Measurements from ENCODE around the gene MYH10. TPM values are rescaled to one million over a fixed set of nuclear protein-coding genes. Genes with fewer than 3 reads are reported as not detected.

Gene MYH10
- total RNA-seq, result 100 to 1,000 TPM; 111 to 121 TPM
- polyA plus RNA-seq (ENCODE audit: insufficient read length in 2 of 2), result 100 to 1,000 TPM in 1 of 2 donors, 10 to 100 TPM in 1; 86.0 to 101 TPM
- long read RNA-seq, donor 1, full-length matches to known transcripts, result 1 of 9 reads
- long read RNA-seq, donor 1, partial matches to known transcripts, result 8 of 9 reads
- long read RNA-seq, donor 1, other reads (novel, unspliced or antisense), result 0 of 9 reads
- long read RNA-seq, donor 2, result 0 reads
- long read RNA-seq, donor 3, result 0 reads
- long read RNA-seq, donor 4, partial matches to known transcripts, result 5 of 6 reads
- long read RNA-seq, donor 4, other reads (novel, unspliced or antisense), result 0 of 6 reads

DNA sequence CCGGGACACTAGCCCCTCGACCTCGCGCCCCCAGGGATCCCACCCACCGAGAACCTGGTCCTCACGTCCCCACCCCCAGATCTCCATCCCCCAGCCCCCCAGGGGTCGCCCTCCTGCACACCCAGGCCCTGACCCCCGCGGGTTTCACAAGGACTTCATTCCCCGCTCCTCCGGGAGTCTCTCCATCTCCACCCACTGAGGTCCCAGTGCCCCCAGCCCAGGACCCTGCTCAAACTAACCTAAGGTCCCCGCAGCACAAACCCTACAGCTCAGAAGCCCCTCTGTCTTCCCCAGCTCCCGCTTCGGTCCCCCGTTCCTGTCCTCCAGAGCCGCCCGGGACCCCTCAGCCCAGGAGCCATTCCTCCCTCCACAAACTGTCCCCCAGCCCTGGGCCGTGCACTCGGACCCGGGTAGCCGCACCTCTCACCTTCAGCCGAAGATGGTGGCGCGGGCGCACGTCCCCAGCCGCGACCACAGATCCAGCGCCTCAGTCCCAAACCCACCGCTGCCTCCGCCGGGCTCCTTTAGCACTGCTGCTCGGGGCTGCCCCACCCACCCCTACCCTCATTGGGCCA lies at the start of gene MYH10:
Gene MYH10 (minus strand): TSS at position 499 of the 575 bp plus-strand sequence. CDS start 7,479 bp downstream, outside the sequence.
- 0% methylated on average over 28 of the region's 33 CpGs for WGBS (ENCODE audit: insufficient coverage)
- H3K4me1 ChIP-seq (ENCODE audit: control insufficient read depth, insufficient read depth, low read length), result peaks cover 4% of the 10 kb centered on the region
- H3K36me3 ChIP-seq (ENCODE audit: control insufficient read depth, insufficient read depth, low read length), result no peaks in the 10 kb centered on the region
- peak within 1 kb of the TSS; percentile 92 for H3K4me3 ChIP-seq (ENCODE audit: low read depth, low read length)
- H3K27ac ChIP-seq (ENCODE audit: low read depth, low read length), result peak within 1 kb of the TSS; percentile 94
- H3K9me3 ChIP-seq (ENCODE audit: control insufficient read depth, insufficient read depth, low read length), result no peaks in the 10 kb centered on the region
- no peaks in the 10 kb centered on the region for H3K27me3 ChIP-seq (ENCODE audit: control insufficient read depth, insufficient read depth, low read length)
- no peak for DNase-seq (ENCODE audit: low read depth in 4 of 6, low spot score in 6 of 6)

- Histone ChIP-seq H3K4me1 (ENCODE audit: control insufficient read depth, insufficient read depth, low read length) (peaks cover 3% of the 10 kb centered on the region), H3K27me3 (ENCODE audit: control insufficient read depth, insufficient read depth, low read length) (no peaks in the 10 kb centered on the region), H3K27ac (ENCODE audit: low read depth, low read length) (no peak overlapping the region), H3K4me3 (ENCODE audit: low read depth, low read length) (no peak overlapping the region), H3K9me3 (ENCODE audit: control insufficient read depth, insufficient read depth, low read length) (peaks cover 2% of the 10 kb centered on the region), H3K36me3 (ENCODE audit: control insufficient read depth, insufficient read depth, low read length) (no peaks in the 10 kb centered on the region)
- 91% methylated on average over 2 of the region's 3 CpGs for WGBS (ENCODE audit: insufficient coverage)
- DNase-seq (ENCODE audit: low read depth in 4 of 6, low spot score in 6 of 6), result no peak
Observed at GRCh38 chr17:8679126-8679525, 48.6 kb upstream of the MYH10 start.

GRCh38 chr17:8675306-8675705 lies 44.8 kb upstream of the MYH10 start:
- H3K4me1 ChIP-seq (ENCODE audit: control insufficient read depth, insufficient read depth, low read length), result peaks cover 3% of the 10 kb centered on the region
- H3K27me3 ChIP-seq (ENCODE audit: control insufficient read depth, insufficient read depth, low read length), result no peaks in the 10 kb centered on the region
- no peak overlapping the region for H3K4me3 ChIP-seq (ENCODE audit: low read depth, low read length)
- WGBS (ENCODE audit: insufficient coverage), result 51% methylated on average over 2 of the region's 8 CpGs
- no peaks in the 10 kb centered on the region for H3K36me3 ChIP-seq (ENCODE audit: control insufficient read depth, insufficient read depth, low read length)
- peak overlapping the region; percentile 29 for H3K27ac ChIP-seq (ENCODE audit: low read depth, low read length)
- DNase-seq (ENCODE audit: low read depth in 4 of 6, low spot score in 6 of 6), result no peak
- peaks cover 2% of the 10 kb centered on the region for H3K9me3 ChIP-seq (ENCODE audit: control insufficient read depth, insufficient read depth, low read length)

- no peaks in the 10 kb centered on the region for H3K36me3 ChIP-seq (ENCODE audit: control insufficient read depth, insufficient read depth, low read length)
- WGBS (ENCODE audit: insufficient coverage), result 51% methylated on average over 16 of the region's 19 CpGs
- peak overlapping the region; percentile 29 for H3K27ac ChIP-seq (ENCODE audit: low read depth, low read length)
- H3K27me3 ChIP-seq (ENCODE audit: control insufficient read depth, insufficient read depth, low read length), result no peaks in the 10 kb centered on the region
- DNase-seq (ENCODE audit: low read depth in 4 of 6, low spot score in 6 of 6), result no peak
- no peak overlapping the region for H3K4me3 ChIP-seq (ENCODE audit: low read depth, low read length)
- H3K9me3 ChIP-seq (ENCODE audit: control insufficient read depth, insufficient read depth, low read length), result peaks cover 2% of the 10 kb centered on the region
- peaks cover 3% of the 10 kb centered on the region for H3K4me1 ChIP-seq (ENCODE audit: control insufficient read depth, insufficient read depth, low read length)
Observed at GRCh38 chr17:8674344-8675305, 44.1 kb upstream of the MYH10 start.

DNA sequence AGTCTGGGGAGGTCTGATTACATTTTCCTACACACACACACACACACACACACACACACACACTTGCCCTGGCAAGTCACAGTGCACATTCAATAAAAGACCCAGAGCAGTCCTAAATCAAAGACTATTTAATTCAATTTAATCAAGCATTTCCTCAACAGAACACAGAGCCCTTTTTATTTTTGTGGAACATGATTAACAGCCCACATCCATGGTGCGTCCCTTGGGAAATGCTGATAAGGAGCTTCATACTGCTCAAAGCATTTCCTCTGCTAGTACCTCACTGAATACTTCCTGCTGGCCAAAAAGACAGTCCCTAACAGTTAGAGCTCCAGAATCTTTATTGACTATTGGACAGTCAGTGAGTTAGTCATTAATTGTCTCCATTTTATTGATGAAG lies 43.1 kb upstream of the MYH10 start:
- H3K27me3 ChIP-seq (ENCODE audit: control insufficient read depth, insufficient read depth, low read length), result no peaks in the 10 kb centered on the region
- H3K9me3 ChIP-seq (ENCODE audit: control insufficient read depth, insufficient read depth, low read length), result peaks cover 1% of the 10 kb centered on the region
- H3K4me1 ChIP-seq (ENCODE audit: control insufficient read depth, insufficient read depth, low read length), result peaks cover 3% of the 10 kb centered on the region
- no peak overlapping the region for H3K27ac ChIP-seq (ENCODE audit: low read depth, low read length)
- no peak overlapping the region for H3K4me3 ChIP-seq (ENCODE audit: low read depth, low read length)
- no CpG with 5 or more reads among the region's 1 CpG for WGBS (ENCODE audit: insufficient coverage)
- no peaks in the 10 kb centered on the region for H3K36me3 ChIP-seq (ENCODE audit: control insufficient read depth, insufficient read depth, low read length)
- DNase-seq (ENCODE audit: low read depth in 4 of 6, low spot score in 6 of 6), result peak in 1 of 6 donors; percentile 64

DNA sequence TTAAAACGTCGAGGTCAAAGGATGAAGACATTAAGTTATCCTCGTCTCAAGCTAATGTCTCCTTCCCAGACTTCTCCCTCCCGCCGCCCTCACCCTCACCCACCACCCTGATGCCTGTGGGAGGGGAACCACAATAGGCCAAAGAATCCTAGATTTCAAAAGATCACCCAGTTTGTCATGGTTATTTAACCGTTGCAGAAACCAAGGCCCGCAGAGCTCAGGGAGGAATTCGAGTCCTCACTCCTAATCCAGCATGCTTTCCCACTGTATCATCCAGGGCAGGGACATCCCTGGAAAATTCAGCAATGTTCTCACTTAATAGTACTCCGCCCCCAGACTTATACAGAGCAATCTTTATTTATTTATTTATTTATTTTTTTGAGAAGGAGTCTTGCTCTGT lies 41.8 kb upstream of the MYH10 start:
- DNase-seq (ENCODE audit: low read depth in 4 of 6, low spot score in 6 of 6), result no peak
- Histone ChIP-seq H3K4me3 (ENCODE audit: low read depth, low read length) (no peak overlapping the region), H3K4me1 (ENCODE audit: control insufficient read depth, insufficient read depth, low read length) (peaks cover 3% of the 10 kb centered on the region), H3K36me3 (ENCODE audit: control insufficient read depth, insufficient read depth, low read length) (no peaks in the 10 kb centered on the region), H3K9me3 (ENCODE audit: control insufficient read depth, insufficient read depth, low read length) (no peaks in the 10 kb centered on the region), H3K27me3 (ENCODE audit: control insufficient read depth, insufficient read depth, low read length) (no peaks in the 10 kb centered on the region), H3K27ac (ENCODE audit: low read depth, low read length) (no peak overlapping the region)
- WGBS (ENCODE audit: insufficient coverage), result 89% methylated on average over 3 of the region's 9 CpGs

- Histone ChIP-seq H3K27me3 (ENCODE audit: control insufficient read depth, insufficient read depth, low read length) (no peaks in the 10 kb centered on the region), H3K9me3 (ENCODE audit: control insufficient read depth, insufficient read depth, low read length) (no peaks in the 10 kb centered on the region), H3K4me1 (ENCODE audit: control insufficient read depth, insufficient read depth, low read length) (peaks cover 3% of the 10 kb centered on the region), H3K36me3 (ENCODE audit: control insufficient read depth, insufficient read depth, low read length) (no peaks in the 10 kb centered on the region), H3K4me3 (ENCODE audit: low read depth, low read length) (no peak overlapping the region), H3K27ac (ENCODE audit: low read depth, low read length) (no peak overlapping the region)
- WGBS (ENCODE audit: insufficient coverage), result 80% methylated on average over 1 of the region's 4 CpGs
- DNase-seq (ENCODE audit: low read depth in 4 of 6, low spot score in 6 of 6), result no peak
Observed at GRCh38 chr17:8670421-8670820, 39.9 kb upstream of the MYH10 start.

- no peaks in the 10 kb centered on the region for H3K27me3 ChIP-seq (ENCODE audit: control insufficient read depth, insufficient read depth, low read length)
- H3K4me1 ChIP-seq (ENCODE audit: control insufficient read depth, insufficient read depth, low read length), result no peaks in the 10 kb centered on the region
- no peaks in the 10 kb centered on the region for H3K36me3 ChIP-seq (ENCODE audit: control insufficient read depth, insufficient read depth, low read length)
- H3K9me3 ChIP-seq (ENCODE audit: control insufficient read depth, insufficient read depth, low read length), result no peaks in the 10 kb centered on the region
- no CpG with 5 or more reads among the region's 4 CpGs for WGBS (ENCODE audit: insufficient coverage)
- DNase-seq (ENCODE audit: low read depth in 4 of 6, low spot score in 6 of 6), result no peak
- H3K27ac ChIP-seq (ENCODE audit: low read depth, low read length), result no peak overlapping the region
- H3K4me3 ChIP-seq (ENCODE audit: low read depth, low read length), result no peak overlapping the region
Observed at GRCh38 chr17:8668176-8668740, 37.7 kb upstream of the MYH10 start.

GRCh38 chr17:8667421-8667820 lies 36.9 kb upstream of the MYH10 start:
- Histone ChIP-seq H3K27me3 (ENCODE audit: control insufficient read depth, insufficient read depth, low read length) (no peaks in the 10 kb centered on the region), H3K4me1 (ENCODE audit: control insufficient read depth, insufficient read depth, low read length) (no peaks in the 10 kb centered on the region), H3K36me3 (ENCODE audit: control insufficient read depth, insufficient read depth, low read length) (no peaks in the 10 kb centered on the region), H3K27ac (ENCODE audit: low read depth, low read length) (no peak overlapping the region), H3K9me3 (ENCODE audit: control insufficient read depth, insufficient read depth, low read length) (no peaks in the 10 kb centered on the region), H3K4me3 (ENCODE audit: low read depth, low read length) (no peak overlapping the region)
- 100% methylated on average over 2 of the region's 7 CpGs for WGBS (ENCODE audit: insufficient coverage)
- DNase-seq (ENCODE audit: low read depth in 4 of 6, low spot score in 6 of 6), result no peak
